ENCODE data around the gene AR.

Gene AR

DNA sequence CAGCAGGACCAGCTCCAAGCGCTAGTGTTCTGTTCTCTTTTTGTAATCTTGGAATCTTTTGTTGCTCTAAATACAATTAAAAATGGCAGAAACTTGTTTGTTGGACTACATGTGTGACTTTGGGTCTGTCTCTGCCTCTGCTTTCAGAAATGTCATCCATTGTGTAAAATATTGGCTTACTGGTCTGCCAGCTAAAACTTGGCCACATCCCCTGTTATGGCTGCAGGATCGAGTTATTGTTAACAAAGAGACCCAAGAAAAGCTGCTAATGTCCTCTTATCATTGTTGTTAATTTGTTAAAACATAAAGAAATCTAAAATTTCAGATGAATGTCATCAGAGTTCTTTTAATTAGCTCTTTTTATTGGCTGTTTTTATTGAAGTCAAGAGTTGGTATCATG, 186.5 kb downstream of the AR start:
- DNase-seq, result no peak

DNA sequence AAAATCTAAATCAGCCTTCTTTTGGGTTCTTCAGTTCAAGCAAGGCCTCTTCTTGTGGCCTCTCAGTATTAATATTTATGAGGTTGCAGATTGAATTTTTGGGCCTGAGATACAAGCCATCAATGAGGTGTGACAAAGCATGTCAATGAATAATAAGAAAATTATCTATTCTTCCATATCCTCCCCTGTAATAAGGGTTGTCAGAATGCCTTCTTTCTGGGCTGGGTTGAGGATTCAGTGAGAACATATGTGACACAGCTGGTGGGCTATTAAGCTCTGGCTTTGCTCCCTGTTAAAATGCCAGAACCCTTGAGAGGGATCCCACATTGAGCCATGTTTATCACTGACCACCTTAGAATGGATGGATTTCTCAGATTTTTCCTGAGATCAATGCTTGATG, 187.2 kb downstream of the AR start:
- no peak for DNase-seq

DNA sequence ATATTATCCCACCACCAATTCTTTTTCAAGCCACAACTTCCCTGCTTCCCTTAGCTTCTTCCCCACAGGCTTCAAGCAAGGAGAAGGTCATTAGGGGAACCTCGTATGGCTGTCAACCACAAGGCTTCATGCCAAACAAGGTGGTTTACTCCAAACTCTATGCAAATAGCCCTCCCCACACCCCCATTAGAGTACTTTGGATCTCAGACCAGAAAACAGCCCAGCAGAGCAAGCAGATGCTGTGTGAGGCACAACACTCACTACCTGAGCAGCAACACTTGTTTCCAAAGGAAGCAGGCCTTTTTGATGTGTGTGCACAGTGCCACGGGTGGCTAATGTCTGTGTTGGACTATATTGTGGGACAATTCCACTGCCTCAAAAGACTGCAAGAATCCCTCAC, 189.0 kb downstream of the AR start:
- no peak for DNase-seq

DNA sequence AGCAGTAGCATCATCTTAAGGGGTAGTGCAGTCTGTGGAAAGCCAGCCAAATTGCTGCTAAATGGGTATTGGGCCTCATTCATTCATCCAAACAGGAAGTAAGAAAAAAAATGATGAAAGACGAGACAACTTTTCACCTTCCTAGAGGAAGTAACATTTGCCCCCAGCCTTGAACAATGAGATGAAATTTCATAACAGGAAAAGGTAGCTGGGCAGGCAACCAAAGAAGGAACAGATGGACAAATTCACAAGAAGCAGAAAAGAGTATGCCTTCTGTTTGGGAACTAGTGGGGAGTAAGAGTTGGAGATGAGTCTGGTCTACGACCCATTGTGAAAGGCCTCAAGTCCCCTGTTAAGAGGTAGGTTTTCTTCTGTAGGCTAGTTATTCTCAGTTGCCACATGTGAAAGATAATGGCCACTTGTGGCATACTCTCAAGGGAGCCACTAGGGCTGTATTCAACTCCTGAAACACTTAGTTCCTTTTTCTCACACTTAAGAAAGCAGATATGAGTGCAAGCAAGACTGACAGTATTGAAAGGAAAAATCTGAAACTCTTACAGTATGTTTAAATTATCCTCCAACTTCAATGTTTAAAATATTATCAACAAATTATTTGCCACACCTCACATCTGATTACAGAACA, 190.4 kb downstream of the AR start:
- DNase-seq, result no peak

DNA sequence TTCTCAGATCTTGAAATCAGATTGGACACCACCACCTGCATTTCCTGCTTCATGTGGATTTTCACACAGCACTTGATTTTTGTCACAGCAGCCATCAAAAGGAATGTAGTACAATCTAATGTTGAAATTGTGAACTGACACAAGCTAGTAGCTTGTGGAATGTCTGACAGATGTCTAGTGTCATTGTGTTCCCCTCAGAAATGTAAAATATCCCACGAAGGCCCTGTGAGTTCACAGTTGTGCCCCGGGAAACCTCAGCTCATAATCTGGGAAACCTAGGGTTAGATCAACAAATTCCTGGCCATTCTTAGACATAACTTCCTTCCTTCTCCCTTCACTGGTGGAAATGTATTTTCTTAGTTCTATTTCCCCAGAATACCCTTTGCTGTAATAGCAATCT, 205.7 kb downstream of the AR start:
- DNase-seq, result no peak

DNA sequence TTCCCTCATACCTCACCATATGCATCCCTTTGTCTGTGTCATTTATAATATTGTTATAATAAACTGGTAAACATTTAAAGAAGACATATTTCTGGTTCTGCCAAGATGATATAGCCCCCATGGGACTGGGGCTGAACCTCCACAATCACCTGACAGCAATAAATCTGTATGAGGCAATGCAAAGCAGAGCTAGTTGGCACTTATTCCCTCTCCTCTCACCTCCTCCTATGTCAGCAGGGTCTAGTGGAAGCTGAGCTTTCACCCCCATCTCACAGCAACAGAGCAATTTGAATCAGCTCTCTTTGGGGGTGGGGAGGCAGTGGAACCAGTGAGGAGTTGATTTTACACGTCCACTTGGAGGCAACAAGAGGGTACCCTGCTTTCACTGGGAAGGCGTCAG, 206.9 kb downstream of the AR start:
- no peak for DNase-seq

DNA sequence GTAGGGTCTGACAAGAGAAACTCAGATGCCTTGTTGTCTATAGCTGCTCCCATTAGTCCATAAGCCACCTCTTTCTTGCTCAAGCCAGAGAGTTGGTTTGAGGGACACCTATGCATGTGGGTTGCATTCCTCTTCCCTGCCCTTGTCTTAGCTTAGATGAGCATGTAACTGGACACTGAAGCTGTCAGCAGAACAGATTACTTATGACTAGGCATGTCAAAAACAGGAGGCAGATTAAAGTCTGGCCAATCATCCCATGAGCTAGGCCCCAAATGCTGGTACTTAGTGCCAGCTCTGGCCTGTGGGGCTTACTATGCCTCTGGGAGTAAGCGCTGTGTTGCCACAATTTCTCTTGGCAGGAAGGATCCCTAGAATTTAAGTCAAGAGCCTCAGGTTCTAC, 215.2 kb downstream of the AR start:
- no peak for DNase-seq

DNA sequence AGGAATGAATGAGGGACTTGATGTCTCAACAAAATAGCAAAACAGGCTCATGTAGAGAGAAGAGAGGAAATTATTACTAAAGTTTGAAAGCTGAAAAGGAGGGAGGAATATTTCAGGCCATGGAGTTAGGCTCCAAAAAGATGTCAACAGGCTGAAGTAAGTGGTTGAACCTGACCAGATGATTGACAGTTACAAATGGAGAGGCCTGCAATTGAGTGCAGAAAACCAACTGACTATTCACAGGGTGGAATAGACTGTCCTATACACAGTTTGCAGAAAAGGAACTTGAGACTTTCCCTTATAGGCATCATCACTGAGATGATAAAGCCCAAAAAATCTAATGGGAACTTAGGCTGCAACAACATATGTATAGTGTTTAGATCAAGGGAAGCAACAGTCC, 233.3 kb downstream of the AR start:
- DNase-seq, result no peak

DNA sequence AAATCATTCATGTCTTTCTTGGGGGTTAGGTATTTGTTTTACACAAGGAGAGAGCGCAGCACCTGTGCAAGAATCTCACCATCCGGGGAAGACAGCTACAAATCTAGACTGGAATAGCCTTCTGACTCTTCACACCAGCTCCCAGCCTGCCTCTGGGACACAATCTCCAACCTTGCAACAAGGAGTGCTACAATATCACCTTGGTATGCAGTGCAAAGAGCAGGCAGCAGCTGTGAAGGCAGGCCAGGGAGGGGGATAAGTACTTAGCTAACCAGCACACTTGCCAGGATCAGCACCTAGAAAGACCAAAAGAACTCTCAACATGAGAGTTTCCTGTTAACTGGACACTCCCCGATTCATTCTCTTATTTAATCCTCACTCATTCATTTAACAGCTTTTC, 235.3 kb downstream of the AR start:
- no peak for DNase-seq
